GM21526 (cell line): ENCODE results near the gene MYO1E.
"Not testable (repeated sequence)": the region's sequence is repeated elsewhere in the genome, so short reads cannot be mapped to it uniquely, and the experiment has no call there.

Experiments
- ATAC-seq: cut with Tn5 transposase; IDR thresholded peaks from one replicate; pipeline ENCODE4 v1.9.1; 2021; ENCODE audit warnings: moderate library complexity; ENCODE audit not compliant: unreplicated experiment, low FRiP score

Gene MYO1E

DNA sequence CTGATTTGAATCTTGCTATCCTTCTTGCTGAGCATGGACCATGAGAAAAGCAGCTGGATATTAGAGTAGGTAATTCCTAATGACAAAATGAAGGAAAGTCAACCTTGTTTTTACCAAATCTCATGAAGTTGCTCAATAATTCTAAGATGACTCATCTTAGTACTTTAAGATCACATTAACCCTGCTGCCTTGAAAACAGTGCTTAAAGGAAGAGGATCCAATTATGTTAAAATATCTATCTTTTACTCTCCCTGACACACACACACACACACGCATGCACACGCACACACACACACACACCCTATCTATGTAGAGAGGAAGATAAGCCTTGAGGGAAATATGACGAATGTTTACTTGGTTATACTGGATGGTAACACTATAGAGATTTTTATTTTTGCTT is 16.0 kb upstream of the MYO1E start:
- ATAC-seq, result no peak

DNA sequence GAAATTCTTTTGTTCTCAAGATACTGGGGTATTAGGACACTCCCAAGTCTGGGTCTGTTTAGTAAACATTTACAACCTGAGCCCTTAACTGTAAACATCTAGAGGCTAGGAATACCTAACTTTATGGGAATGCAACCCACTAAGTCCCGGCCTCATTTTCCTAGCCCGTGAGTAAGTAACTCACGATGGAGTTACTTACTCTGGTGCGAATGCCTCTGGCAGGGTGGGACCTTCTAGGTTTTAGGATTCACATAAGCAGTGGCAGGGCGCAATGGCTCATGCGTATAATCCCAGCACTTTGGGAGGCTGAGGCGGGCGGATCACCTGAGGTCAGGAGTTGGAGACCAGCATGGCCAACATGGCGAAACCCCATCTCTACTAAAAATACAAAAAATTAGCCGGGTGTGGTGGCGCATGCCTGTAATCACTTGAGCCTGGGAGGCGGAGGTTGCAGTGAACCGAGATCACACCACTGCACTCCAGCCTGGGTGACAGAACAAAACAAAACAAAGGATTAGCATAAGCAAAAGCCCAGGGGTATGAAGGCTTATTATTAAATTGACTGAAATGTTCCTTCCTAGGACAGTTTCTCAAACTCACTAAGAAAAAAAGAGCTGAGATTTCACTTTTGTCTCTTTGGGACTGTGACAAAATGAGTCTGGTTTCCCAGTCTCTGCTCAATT is 14.7 kb upstream of the MYO1E start:
- ATAC-seq, result not testable (repeated sequence)

DNA sequence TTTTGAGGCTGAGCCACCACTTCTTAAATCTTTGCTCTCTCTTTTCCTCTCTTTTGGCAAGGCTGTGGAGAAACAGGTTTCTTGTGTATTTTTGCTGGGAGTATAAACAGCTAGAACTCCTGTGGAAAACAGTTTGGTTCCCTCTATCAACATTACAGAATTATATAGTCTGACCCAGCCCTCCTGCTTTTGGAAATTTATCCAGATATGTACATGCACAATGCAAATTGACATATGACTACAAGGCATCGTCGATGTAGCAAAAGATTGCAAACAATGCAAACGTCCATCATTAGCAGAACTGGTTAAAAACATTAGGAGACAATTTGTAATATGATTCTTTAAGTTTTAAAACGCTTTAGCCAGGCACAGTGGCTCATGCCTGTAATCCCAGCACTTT is 12.5 kb upstream of the MYO1E start:
- ATAC-seq, result no peak

DNA sequence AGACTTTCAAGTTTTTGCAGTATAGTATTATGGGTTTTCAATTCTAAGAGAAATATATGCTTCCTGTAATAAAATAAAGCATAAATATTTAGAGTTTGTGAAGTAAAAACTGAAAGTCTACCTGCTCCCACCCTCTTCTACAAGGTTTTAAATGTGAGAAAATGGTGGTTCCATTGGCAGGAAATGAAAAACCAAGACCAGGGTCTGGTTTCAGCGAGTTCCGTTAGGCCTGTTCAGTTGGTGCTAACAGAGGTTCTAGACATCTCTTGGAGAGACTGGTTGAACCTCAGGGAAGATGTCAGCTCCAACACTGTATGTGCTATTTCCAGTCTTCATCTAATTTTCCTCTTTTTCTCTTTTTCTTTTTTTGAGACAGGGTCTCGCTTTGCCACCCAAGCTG is 11.8 kb upstream of the MYO1E start:
- no peak for ATAC-seq

DNA sequence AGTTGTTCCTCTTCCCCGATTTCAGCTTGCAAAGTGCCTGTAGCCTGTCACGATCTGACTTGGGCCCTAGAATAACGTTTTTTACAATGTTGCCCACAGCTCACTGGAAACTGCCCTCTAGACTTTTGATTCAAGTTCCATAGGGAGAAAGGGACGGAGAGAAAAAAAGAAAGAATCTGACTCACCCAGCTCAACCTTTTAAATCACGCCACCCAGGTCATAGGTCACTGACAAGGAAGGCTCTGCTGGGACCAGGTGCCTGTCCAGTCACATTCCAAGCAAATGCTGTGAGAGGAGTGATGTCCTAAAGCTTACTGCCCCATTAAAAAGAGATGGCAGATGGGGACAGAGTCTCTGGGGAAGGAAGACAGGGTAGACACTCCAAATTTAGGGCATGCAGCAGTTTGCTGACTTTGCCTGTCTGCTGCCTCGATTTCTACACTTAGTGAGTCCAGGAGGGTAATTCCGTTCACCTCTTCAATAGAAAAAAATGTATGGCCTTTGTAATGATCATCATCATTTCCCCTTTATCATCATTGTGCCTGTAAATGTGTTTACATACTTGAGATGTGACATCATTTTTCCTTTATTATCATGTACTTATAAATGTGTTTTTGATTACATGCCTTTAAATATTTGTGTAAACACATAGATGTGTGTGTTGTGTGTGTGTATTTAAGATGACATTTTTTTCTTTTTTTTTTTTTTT is 8.4 kb upstream of the MYO1E start:
- ATAC-seq, result no peak

DNA sequence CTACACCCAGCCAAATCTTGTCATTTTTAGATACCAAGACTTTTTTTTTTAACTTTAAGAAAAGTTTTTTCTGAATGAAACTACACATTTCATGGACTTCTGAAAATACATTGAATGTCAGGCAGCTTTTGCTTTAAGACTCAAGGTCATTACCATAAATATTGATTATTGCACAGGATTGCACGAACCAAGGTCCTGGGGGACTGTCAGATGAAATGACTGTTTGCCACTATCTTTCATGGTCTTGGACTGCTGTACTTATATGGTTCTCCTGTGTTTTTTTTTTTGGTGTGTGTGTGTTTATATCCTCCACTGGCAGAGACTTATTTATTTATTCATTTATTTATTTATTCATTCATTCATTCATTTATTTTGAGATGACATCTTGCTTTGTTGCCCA is 6.9 kb upstream of the MYO1E start:
- ATAC-seq, result no peak

DNA sequence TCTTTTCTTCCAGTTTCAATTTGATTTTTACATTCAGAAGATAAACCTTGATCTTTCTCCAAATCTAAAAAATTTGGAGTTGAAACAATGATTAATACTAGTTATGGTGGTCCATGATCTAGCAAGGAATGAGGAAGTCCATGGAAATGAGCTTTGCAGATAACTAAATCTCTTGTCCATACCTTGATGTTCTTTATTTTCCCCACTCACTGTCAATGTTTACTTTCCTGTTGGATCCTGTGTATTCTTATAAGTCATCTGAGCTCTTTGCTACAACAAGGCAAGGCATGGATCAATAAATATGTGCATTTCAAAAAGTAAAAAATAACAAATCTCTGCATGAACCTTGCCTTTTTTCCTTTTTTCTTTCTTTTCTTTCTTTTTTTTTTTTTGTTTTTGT is 6.2 kb upstream of the MYO1E start:
- ATAC-seq, result no peak

DNA sequence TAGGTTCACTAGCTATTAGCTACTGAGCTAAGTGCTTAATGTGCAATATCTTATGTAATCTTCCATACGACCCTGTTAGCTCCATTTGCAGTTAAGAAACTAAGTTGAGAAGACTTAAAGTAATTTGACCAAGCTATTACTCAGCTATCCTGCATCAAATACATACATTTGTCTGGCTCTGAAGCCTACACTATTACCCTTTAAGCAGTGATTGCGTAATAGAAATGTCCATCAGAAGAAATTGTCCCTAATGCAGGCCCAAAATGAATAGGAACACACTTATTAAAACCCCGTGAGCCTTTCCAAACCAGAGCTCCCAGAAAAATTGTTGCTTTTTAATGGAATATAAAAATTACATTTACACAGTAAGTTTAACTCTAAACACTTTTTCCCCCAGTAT is 5.3 kb upstream of the MYO1E start:
- ATAC-seq, result no peak

DNA sequence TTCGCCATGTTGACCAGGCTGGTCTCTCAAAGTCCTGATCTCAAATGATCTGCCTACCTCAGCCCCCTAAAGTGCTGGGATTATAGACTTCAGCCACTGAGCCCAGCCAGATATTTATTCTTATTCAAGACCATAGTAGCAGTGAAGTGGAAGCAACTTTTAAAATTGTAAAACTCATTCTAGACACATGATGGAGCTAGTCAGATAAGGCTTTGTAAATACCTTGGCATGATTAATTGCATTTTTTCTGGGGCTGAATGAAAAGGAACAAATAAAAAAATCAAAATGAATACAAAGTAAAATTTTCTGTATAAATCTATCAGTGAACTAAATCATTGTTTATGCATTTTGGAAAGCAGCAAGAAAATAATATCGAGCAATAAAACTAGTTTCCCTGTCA is 4.1 kb upstream of the MYO1E start:
- no peak for ATAC-seq

DNA sequence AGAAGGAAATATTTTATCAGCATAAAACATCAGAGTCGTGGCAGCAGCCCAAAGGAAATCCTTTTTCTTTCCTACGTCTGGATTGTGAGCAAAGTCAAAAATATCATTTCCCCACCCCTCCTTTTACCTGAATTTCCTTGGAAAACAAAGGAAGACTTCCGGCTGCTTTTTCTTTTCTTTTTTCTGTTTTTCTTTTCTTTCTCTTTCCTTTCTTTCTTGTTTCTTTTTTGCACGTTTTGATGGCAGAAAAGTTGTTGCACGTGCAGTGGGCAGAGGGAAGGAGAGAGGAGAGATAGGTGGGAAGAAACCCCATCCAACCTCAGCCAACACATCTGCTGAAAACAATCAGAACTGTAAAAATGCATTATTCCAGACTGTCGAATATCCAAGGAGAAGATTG is 544 bp upstream of the MYO1E start:
- ATAC-seq, result no peak

DNA sequence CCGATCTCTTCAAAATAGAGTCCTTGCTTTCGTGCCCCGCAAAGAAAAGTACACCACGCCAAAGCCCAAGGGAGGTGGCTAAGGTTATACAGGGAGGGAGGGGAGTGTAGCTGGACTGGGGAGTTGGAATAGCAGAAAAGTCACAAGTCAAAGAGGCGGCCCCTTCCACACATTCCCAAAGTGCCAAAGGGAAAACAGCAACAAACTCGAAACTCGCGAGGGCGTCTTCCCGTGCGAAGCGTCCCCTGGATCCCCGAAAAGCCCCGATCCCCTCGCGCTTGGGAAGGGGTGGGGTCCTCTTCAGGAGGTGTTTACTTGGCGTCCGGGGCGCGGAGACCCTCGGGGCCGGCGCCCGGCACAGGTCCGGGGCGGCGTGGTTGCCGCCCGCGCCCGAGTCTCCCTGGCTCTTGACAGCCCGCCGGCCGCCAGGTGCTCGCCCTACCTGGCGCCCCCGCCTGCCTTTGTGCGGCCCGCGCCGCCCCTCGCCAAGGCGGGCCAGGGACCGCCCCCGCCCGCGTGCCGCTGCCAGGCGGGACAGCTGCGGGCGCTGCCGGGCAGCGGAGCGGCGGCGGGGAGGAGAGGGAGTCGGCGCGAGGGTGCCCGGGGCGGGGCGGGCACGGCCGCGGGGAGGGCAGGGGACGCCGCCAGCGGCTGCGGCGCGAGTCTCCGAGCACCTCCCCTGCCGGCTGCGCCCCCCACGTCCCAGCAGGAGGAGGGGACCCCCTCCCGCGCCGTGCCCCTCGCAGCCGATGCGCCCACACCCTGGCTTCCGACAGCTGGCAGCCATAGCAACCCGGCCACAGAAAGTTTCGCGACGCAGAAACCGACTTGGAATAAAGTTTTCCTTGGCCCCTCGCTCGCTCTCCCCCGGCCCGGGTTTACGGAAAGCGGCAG is 966 bp downstream of the MYO1E start:
- no peak for ATAC-seq

DNA sequence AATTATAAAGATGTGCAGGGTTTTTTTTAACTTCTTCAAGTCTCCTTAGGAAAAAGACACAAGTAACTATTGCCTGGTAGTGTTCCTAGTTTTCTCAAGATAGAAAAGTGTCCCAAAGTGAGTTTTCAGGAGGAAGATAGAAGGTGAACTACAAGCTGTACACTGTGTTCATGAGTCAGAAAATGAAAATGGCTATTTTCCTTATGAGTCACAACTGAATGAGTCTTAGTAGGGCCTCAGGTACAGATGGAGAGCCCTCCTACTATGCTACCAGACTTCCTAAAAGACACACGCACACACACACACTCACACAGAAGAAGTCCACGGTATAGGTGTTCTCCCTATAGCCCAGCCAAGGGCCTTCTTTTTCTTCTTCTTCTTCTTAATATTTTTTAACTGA is 3.1 kb downstream of the MYO1E start:
- no peak for ATAC-seq

DNA sequence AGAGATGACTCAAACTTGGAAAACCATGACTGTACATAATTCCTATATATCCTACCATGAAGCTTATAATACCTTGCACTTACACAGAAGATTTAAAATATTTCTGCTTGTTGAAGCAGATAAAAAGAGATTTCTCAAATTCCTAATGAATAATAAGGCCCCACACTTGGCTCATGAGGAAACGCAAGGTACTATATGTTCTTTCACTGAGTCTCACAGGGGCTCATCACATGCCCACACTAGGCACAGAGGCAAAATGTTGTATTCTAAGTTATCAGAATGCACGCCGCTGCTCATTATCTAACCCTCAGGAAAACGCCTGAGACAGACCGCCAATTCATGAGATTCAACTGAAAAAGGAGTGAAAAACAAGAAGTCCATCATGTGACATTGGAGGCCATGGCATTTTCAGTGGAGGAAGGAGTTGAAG is 5.6 kb downstream of the MYO1E start:
- no peak for ATAC-seq

DNA sequence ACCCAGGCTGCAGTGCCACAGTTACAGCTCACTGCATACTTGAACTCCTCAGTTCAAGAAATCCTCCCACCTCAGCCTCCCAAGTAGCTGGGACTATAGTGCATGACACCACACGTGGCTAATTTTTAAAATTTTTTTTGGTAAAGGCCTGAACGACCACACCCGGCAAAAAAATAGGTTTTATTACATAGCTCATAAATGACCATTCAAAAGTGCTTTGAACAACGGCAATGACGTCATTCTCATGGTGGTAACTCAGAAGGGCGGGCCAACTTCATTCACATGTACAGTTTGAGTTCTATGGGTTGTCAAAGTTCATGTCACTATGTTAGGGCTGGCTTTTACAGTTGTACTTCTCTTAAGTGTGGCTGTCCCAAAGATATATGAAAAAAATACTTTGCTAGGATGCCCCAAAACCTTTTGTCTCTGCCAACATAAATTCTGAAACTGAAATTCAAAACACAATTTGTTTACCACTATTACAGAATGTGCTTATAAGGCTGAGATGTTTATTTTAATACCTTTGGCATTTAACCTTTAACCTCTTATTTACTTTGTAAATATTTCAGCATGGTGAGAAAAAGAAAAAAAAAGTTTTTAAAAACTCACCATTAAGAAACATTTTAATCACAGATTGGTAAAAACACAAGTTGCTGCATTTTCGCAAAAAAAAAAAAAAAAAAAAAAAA is 6.2 kb downstream of the MYO1E start:
- ATAC-seq, result no peak

DNA sequence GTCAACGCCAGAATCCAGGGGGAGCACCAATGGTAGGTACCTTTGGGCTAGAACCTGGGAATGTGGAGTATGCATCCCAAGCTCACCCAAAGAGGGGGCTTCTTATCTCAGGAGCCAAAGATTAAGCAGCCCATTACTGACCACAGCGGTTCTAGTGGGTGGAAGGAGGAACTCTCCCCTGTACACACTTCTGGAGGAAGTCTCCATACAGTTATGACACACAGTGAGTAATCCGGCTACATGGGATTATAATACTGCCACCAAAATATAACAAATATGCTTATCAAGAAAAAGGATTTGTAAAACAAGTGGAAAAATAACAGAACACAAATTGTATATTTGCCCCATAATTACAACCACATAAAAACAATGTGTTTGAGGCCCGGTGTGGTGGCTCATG is 8.4 kb downstream of the MYO1E start:
- ATAC-seq, result no peak

DNA sequence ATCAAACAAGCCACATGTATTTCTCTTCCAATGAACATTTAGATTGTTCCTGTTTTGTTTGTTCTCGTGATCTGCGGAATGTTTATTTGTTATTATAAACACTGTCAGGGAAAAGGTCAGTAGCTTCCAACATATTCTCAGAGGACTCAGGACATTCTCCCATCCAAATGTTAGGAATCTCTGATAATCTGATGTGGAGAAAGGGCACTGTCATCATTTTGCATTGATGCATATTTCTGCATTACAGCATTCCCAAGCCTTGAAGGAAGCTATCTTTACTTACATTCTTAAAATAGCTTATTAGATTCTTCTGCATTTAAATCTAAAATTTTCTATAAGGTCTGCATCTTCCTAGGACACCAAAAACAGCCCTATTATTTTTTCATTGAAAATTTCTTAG is 10.3 kb downstream of the MYO1E start:
- no peak for ATAC-seq

DNA sequence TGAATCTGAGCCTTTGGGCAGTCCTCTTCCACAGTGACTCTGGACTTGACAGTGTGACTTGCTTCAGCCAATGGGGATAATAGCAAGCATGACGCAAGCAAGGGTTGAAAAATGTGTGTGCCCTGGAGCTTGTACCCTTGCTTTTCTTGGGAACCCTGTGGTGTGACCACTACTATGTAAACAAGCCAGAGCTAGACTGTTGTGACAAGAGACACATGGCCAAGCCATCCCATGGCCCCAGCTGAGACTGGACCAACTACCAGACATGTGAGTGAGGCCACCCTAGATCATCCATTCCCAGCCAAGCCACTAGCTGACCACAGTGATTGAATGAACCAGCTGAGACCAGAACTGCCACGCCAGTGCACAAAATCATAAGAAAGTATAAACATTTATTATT is 11.8 kb downstream of the MYO1E start:
- ATAC-seq, result no peak

DNA sequence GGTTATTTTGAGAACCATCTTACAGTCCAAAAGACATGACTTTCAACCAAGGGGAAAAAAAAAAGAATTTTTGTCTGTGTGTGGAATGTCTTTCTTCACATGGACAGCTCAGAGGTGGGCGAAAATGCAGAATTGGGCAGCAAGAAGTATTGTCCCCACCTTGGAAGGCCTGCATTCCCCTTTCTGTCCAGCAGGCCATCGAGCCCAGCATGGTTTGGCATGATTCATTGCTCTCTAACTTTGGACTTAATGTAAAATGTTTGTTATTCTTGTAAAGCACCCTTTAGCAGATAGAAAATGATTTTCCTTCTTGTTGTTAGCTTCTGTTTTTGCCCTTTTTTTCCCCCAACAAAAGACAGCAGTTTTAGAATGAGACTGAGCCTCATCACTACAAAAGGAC is 12.4 kb downstream of the MYO1E start:
- ATAC-seq, result no peak

DNA sequence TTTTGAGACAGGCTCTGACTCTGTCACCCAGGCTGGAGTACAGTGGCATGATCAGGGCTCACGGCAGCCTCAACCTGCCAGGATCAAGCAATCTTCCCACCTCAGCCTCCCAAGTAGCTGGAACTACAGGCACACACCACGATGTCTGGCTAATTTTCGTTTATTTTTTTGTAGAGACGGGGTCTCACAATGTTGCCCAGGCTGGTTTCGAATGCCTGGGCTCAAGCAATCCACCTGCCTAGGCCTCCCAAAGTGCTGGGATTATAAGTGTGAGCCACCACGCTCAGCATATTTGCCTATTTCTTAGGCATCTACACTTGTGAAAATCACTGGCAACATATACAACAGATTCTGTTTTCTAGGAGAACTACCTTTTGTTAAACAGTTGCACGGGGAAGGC is 16.9 kb downstream of the MYO1E start:
- no peak for ATAC-seq

DNA sequence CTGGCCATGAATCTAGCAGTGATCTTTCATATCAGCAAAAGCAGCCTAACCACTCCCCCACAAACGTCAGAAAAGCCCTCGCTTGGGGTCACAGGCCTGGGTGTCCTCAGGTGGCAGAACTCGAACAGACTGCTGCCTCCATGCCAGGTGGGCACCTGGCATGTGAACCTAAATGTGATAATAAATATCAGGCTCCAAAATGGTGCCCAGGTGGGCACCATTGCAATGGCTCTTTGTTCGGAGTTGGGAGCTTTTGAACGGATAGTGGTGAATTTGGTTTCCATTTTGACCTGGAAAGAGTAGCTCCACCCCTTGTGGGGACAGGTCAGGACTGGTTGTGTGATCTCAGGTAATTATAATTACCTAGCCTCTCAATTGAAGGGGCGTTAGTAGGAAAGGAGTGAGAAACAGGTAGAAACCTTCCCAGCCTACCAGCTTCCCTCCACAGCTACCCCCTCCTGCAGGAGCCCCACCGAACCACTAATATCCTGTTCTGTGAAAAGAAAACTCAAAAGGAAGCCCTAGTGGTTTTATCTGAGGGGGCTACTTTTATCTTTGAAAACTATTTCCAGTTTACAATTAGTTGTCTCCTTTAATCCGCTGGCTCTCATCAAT is 18.1 kb downstream of the MYO1E start:
- ATAC-seq, result no peak
